ENCODE measurements around the gene SPIN2B. TPM values are rescaled to one million over a fixed set of nuclear protein-coding genes. Genes with fewer than 3 reads are reported as not detected.
"Not testable (repeated sequence)": the region's sequence is repeated elsewhere in the genome, so short reads cannot be mapped to it uniquely, and the experiment has no call there.

The SPIN2B gene
- total RNA-seq, 2 experiments from 2014 or later, result 10.4 to 12.0 TPM

DNA sequence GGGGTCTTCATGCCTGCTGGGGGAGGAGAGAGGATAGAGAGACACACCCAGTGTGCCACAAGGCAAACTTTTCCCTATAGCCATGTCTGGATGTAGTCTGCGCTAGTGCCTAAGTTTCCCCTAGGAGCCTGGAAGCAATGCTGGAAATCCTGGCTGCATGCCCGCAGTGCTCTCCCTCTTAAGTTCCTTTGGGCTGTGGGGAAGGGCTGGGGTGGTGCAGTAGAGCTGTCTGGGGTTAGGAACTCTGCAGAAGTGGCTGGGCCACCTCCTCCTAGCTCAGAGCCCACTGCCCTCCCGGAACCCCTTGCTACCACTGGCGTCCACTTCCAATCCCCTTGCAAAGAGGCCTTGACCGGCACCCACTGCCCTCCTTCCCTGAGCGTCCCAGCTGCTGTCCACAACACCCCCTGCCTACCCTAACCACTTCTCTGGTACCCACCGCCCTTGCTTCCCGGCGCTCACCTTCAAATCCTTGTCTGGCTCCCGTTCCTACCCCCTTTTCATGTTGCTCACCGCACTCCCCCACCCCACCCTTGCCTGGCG, 658 bp downstream of the SPIN2B start:
- Mint-ChIP-seq H3K4me1 (peaks cover 17% of the 10 kb centered on the region), H3K36me3 (ENCODE audit: low read depth) (peaks cover 14% of the 10 kb centered on the region), H3K4me3 (peak overlapping the region; percentile 89), H3K27ac (peak overlapping the region; percentile 93)
- H3K9me3 Mint-ChIP-seq, POLR2A ChIA-PET, CTCF ChIA-PET, DNase-seq, H3K27me3 Mint-ChIP-seq: not testable (repeated sequence)

DNA sequence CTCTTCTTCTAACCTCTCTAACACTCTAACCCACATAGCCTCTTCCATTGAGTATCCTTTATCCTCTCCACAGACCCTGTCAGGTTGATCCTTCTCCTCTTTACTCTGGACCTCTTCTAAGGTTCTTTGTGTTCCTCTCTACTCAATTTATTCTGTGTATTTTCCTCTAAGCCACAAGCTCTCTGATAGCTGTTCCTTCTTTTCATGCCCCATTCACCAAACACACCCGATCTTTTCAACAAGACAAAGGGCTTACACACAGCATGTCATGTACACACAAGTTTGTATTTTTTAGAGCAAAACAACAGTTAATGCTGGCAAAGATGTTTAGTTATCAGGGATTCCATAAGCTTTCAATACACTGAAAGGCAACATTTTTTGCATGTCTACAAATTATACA, 1.9 kb downstream of the SPIN2B start:
- no peak for DNase-seq
- POLR2A ChIA-PET, result no interaction called here
- Mint-ChIP-seq H3K27ac (peak overlapping the region; percentile 71), H3K27me3 (no peaks in the 10 kb centered on the region), H3K9me3 (no peaks in the 10 kb centered on the region), H3K4me1 (peaks cover 17% of the 10 kb centered on the region), H3K4me3 (no peak overlapping the region), H3K36me3 (ENCODE audit: low read depth) (peaks cover 14% of the 10 kb centered on the region)
- CTCF ChIA-PET, result interaction anchor here (0.6 kb wide), 1 partner anchor 22 kb away, joined by 3 read pairs; no protein-coding TSS in a partner anchor

DNA sequence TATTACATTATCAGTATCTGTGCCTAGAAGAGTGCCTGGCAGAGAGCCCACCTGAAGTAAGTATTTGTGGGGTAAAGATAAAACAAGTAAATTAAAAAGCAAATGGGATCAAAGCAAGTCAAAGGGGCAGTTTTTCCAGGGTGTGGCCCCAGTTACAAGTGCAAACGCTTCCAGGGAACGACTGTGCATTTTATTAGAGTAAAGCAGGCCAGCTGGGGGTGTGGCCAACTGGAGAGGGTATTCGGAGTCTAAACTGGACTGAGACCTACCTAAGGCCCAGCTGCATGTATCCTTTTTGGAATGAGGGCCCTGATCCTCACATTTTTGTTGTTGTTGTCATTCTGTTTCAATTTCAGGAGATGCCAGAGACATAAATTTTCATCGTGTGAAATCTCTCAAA, 3.8 kb downstream of the SPIN2B start:
- H3K27me3 Mint-ChIP-seq, H3K27ac Mint-ChIP-seq, DNase-seq, CTCF ChIA-PET, H3K9me3 Mint-ChIP-seq, POLR2A ChIA-PET, H3K4me3 Mint-ChIP-seq: not testable (repeated sequence)
- Mint-ChIP-seq H3K36me3 (ENCODE audit: low read depth) (peaks cover 16% of the 10 kb centered on the region), H3K4me1 (peaks cover 16% of the 10 kb centered on the region)

DNA sequence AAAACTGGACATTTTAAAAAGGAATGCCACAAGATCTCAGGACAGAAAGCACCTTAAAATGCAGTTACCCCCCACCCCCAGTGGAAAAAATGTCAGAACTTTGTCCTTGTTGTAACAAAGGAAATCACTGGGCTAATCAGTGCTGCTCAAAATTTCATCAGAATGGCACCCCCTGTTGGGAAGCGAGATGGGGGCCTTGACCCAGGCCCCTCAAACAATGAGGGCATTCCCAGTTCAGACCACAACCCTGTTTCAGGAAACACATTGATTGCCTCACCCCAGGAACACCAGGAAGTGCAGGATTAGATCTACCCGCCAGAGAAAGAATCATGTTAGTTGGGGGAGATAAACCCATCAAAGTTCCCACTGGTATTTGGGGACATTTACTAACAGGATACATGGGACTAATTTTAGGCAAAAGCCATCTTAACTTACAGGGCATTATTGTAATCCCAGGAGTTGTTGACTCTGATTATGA, 16.4 kb downstream of the SPIN2B start:
- CTCF ChIA-PET, result no interaction called here
- POLR2A ChIA-PET, result no interaction called here
- Mint-ChIP-seq H3K27ac (no peak overlapping the region), H3K4me3 (no peak overlapping the region), H3K4me1 (peaks cover 8% of the 10 kb centered on the region), H3K36me3 (ENCODE audit: low read depth) (peaks cover 11% of the 10 kb centered on the region), H3K9me3 (no peaks in the 10 kb centered on the region), H3K27me3 (no peaks in the 10 kb centered on the region)
- DNase-seq, result no peak

DNA sequence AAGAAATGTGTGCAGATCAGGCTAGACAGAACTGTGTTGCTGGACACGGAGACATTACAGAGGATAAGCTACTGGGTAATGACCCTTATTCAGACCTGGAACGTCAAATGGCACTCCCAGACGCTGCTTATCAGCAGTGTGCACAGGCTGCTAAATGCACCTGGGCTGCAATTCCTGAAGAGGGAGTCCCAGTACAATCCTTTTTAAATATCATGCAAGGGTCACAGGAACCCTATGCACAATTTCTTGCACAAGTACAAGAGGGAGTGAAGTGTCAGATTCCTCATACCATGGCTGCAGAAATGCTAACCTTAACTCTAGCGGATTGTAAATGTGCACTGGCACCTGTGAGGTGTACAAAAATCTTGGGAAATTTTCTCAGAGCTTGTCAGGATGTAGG, 16.9 kb downstream of the SPIN2B start:
- Mint-ChIP-seq H3K27me3 (no peaks in the 10 kb centered on the region), H3K9me3 (peaks cover 2% of the 10 kb centered on the region), H3K4me3 (no peak overlapping the region), H3K36me3 (ENCODE audit: low read depth) (peaks cover 11% of the 10 kb centered on the region), H3K27ac (no peak overlapping the region), H3K4me1 (peaks cover 8% of the 10 kb centered on the region)
- ChIA-PET CTCF (no interaction called here), POLR2A (no interaction called here)
- DNase-seq, result no peak

DNA sequence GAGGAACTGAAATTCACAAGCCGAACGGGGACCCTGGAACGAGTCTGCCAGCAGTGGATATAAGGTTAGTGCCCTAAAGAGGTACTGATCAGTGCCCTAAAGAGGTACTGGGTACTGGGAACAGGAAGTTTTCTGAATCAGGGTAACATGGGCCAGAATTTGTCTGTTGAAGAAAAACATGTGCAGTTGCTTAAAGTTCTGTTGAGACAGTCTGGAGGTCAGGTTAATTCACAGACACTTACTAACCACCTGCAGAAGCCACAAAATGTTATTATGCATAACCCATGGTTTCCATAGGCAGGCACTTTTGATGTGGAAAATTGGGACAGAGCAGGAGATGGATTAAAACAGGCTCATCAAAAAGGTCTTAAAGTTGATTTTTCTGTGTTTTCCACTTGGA, 17.9 kb downstream of the SPIN2B start:
- DNase-seq, result no peak
- Mint-ChIP-seq H3K4me1 (peaks cover 8% of the 10 kb centered on the region), H3K36me3 (ENCODE audit: low read depth) (peaks cover 10% of the 10 kb centered on the region), H3K27me3 (no peaks in the 10 kb centered on the region), H3K9me3 (peaks cover 6% of the 10 kb centered on the region), H3K4me3 (no peak overlapping the region), H3K27ac (no peak overlapping the region)
- ChIA-PET POLR2A (no interaction called here), CTCF (no interaction called here)

DNA sequence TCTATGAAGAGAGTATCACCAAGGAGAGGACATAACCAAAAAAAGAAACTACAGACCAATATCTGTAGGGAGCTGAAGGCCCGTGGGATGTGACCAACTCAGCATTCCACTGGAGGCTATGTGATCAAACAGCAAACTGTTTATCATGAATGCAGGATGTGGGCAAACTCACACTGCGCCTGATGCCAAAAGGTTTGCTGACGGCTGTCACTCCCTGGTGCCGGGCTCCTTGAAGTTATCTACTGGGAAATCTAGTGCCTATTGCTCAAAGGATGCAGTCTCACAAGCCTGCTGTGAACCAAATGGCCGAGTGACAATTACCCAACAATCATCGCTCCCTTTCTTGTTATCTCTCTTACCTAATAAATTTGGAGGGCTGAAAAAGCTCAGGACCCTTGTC, 18.4 kb downstream of the SPIN2B start:
- peak; percentile 11 for DNase-seq
- H3K27me3 Mint-ChIP-seq; H3K27ac Mint-ChIP-seq; H3K36me3 Mint-ChIP-seq (ENCODE audit: low read depth); H3K4me1 Mint-ChIP-seq; H3K9me3 Mint-ChIP-seq; POLR2A ChIA-PET; H3K4me3 Mint-ChIP-seq; CTCF ChIA-PET: not testable (repeated sequence)

DNA sequence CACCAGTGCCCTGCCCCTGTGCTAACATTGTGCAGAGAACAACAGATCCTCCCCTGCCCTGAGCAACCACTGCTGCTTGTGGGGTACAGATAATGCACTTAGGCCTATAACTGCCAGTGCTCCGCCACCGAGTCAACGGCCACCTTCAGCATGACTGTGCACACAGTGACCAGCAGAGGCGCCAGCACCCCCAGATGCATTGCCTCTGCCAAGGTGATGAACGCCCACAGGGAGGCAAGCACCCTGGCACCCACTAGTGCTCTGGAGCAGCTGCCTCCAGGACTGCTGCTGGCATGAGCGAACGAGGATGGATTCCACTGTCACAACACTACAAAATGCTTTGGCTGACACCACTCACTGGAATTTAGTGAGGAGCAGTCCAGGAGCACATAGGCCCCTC, 38.2 kb downstream of the SPIN2B start:
- peaks cover 5% of the 10 kb centered on the region for H3K36me3 Mint-ChIP-seq (ENCODE audit: low read depth)
- no peaks in the 10 kb centered on the region for H3K4me1 Mint-ChIP-seq
- no peak overlapping the region for H3K27ac Mint-ChIP-seq
- no peaks in the 10 kb centered on the region for H3K27me3 Mint-ChIP-seq
- DNase-seq, result no peak
- H3K4me3 Mint-ChIP-seq, result no peak overlapping the region
- ChIA-PET CTCF (no interaction called here), POLR2A (no interaction called here)
- H3K9me3 Mint-ChIP-seq, result peaks cover 4% of the 10 kb centered on the region

DNA sequence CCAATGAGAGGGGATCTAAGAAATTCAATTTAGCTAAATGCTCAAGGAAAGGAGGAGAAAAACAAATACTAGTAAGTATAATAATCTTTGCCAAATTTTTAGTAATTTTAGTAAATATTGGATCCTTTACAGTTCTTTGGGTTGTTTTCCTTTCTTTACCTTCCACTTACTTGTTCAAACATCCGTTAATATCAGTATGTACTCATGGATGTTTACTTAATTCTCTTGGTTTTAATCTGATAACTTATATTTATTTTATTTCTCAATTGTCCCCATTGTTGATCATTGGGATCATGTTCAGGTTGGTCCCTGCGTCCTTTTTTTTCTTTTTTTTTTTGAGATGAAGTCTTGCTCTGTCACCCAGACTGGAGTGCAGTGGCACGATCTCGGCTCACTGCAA, 46.9 kb downstream of the SPIN2B start:
- DNase-seq, result no peak
- Mint-ChIP-seq H3K27ac (no peak overlapping the region), H3K4me3 (no peak overlapping the region), H3K27me3 (no peaks in the 10 kb centered on the region), H3K9me3 (no peaks in the 10 kb centered on the region), H3K36me3 (ENCODE audit: low read depth) (no peaks in the 10 kb centered on the region), H3K4me1 (no peaks in the 10 kb centered on the region)
- ChIA-PET CTCF (no interaction called here), POLR2A (no interaction called here)

DNA sequence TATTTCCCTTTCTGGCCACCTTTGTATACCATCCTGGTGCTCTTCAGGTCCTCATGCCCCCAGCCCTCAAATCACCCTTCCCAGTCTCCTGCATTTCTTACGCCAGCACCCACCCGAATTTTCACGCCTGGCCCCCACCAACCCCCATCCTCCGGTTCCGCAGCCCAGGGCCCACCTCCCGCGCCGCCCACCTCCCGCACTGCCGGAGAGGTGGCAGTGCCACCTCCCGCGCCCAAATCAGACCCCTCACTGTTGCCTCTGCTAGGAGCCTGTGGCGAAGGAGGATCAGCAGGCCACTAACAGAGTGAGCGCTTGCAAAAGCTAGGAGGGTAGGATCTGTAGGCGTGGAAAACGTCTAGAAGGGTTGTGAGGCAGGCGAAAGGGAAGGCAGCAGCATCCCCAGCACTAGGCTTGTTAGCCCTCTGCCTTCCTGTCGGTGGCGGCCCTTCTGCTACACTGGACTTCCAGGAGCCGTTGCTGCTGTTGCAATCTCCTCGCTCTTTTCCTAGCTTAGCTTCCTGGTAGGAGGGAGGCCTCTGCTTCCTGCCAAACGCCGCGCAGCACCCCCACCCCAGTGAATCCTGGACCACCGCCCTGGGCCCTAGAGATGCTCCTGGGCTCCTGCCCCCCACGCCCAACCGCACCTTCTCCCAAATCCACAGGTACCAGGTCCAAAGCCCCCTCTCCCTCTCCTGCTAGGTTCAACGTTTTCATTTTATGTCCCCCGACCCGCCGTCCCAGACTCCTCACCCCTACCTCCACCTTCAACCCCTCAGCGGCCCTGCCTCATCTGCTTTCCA, 51.0 kb downstream of the SPIN2B start:
- POLR2A ChIA-PET, result no interaction called here
- H3K27me3 Mint-ChIP-seq, result no peaks in the 10 kb centered on the region
- no peak overlapping the region for H3K4me3 Mint-ChIP-seq
- no peaks in the 10 kb centered on the region for H3K4me1 Mint-ChIP-seq
- CTCF ChIA-PET, result no interaction called here
- no peaks in the 10 kb centered on the region for H3K9me3 Mint-ChIP-seq
- H3K36me3 Mint-ChIP-seq (ENCODE audit: low read depth), result no peaks in the 10 kb centered on the region
- DNase-seq, result no peak
- H3K27ac Mint-ChIP-seq, result no peak overlapping the region

Other genes starting within 250 kb of the SPIN2B start
- gene SPIN3, start 126.0 kb downstream of the SPIN2B start, total RNA-seq, result 10 to 100 TPM in 1 of 2 experiments, 1 to 10 TPM in 1; 9.9 to 10.1 TPM
- gene SPIN2A, start 15.8 kb upstream of the SPIN2B start, total RNA-seq, result under 1 TPM; 0.97 to 1.00 TPM
- 1 to 10 TPM; 1.4 to 1.9 TPM for gene FAAH2, start 165.2 kb upstream of the SPIN2B start, total RNA-seq